K562 (cell line): ENCODE results near the gene C2CD2. TPM values are rescaled to one million over a fixed set of nuclear protein-coding genes. Genes with fewer than 3 reads are reported as not detected.

Experiments
- ATAC-seq: fragments of 200-7000 bp; cut with Tn5 transposase; 3 replicates; pipeline ENCODE4 v1.9.1; 2020; ENCODE audit warnings: moderate library complexity
- BruUV-seq: library from RNA; stranded (reverse); fragments of 400-500 nt; replicated peaks from 2 replicates; lab custom pipeline; 2021; lab: Mats Ljungman, UMichigan
- CTCF ChIA-PET: fragments of 300-600 bp; formaldehyde crosslinking; extraction: SDS; loops from one replicate; lab custom pipeline; 2021; ENCODE audit warnings: low intra/inter-chr PET ratio; lab: Yijun Ruan, JAX
- POLR2A ChIA-PET: fragments of 300-600, 350-650 bp; sonication (Branson Sonifier 250); formaldehyde crosslinking; extraction: SDS; loops from one replicate; lab custom pipeline; 2021; ENCODE audit warnings: antibody characterized with exemption, inconsistent platforms; lab: Yijun Ruan, JAX
- DNase-seq, 4 experiments: peaks; one replicate each; pipeline versions ENCODE4 v3.0.0 to v3.0.0-alpha.2; 2011 to 2018; ENCODE audit warnings: low spot score in 3 of 4, mixed read lengths in 3 of 4; ENCODE audit errors: extremely low read depth in 1 of 4
- FAIRE-seq: peaks from 2 replicates; lab custom pipeline; 2011; peaks lifted over from hg19 to GRCh38; lab: Jason Lieb, UNC
- H2AFZ ChIP-seq: 2 replicates; pipeline ENCODE4 v1.6.0; 2011; ENCODE audit warnings: low read depth, low read length, control low read depth, inconsistent platforms
- H3K27ac ChIP-seq: fragments of 200-600 bp; 3 replicates; pipeline ENCODE4 v1.8.0; 2011; ENCODE audit warnings: low read depth, mild to moderate bottlenecking, control low read depth, inconsistent platforms, low read length, moderate library complexity, mixed read lengths; ENCODE audit errors: extremely low read depth
- H3K27me3 ChIP-seq, 2 experiments: fragments of 300-600 bp in 1 of 2; 2 replicates in 1 of 2; 3 replicates in 1 of 2; pipeline versions ENCODE4 v1.6.0 to v1.8.0; 2011; ENCODE audit warnings: inconsistent platforms in 2 of 2, low read length in 2 of 2, mild to moderate bottlenecking in 1 of 2, mixed read lengths in 1 of 2, moderate library complexity in 1 of 2; ENCODE audit not compliant: control insufficient read depth in 2 of 2, insufficient read depth in 2 of 2
- H3K36me3 ChIP-seq: fragments of 300-600 bp; 3 replicates; pipeline ENCODE4 v1.8.0; 2011; ENCODE audit warnings: mild to moderate bottlenecking, low read length, inconsistent platforms; ENCODE audit not compliant: control insufficient read depth, insufficient read depth
- H3K4me1 ChIP-seq, 2 experiments: fragments of 200-600 bp in 1 of 2; replicated peaks in 1 of 2; 2 replicates in 1 of 2; 3 replicates in 1 of 2; pipeline versions ENCODE4 v1.5.1 to v1.8.0; 2011; ENCODE audit warnings: inconsistent platforms in 2 of 2, low read length in 2 of 2, mild to moderate bottlenecking in 1 of 2, mixed read lengths in 1 of 2, moderate library complexity in 1 of 2; ENCODE audit not compliant: control insufficient read depth in 2 of 2, insufficient read depth in 2 of 2
- H3K4me2 ChIP-seq: 2 replicates; pipeline ENCODE4 v1.6.1; 2011; ENCODE audit warnings: low read length, control low read depth, inconsistent platforms, mixed read lengths; ENCODE audit not compliant: insufficient read depth
- H3K4me3 ChIP-seq: fragments of 200-600 bp; sonication (generic), shearing (Covaris generic); 2 replicates; pipeline ENCODE4 v1.5.1; 2016; ENCODE audit warnings: control low read depth, inconsistent platforms
- H3K79me2 ChIP-seq: fragments of 200-600 bp; 3 replicates; pipeline ENCODE4 v1.8.0; 2011; ENCODE audit warnings: low read length, inconsistent platforms; ENCODE audit not compliant: control insufficient read depth, insufficient read depth
- H3K9ac ChIP-seq, 2 experiments: 2 replicates each; pipeline versions ENCODE4 v1.6.0 to v1.6.1; 2011; ENCODE audit warnings: low read depth in 2 of 2, low read length in 2 of 2, control low read depth in 1 of 2, inconsistent platforms in 1 of 2, mild to moderate bottlenecking in 1 of 2, mixed read lengths in 1 of 2; ENCODE audit not compliant: insufficient read depth in 1 of 2
- H3K9me1 ChIP-seq: one replicate; pipeline ENCODE4 v1.6.0; 2011; ENCODE audit warnings: inconsistent platforms, mild to moderate bottlenecking, low read length, moderate library complexity; ENCODE audit not compliant: control insufficient read depth, insufficient read depth
- H3K9me3 ChIP-seq: replicated peaks from 2 replicates; pipeline ENCODE4 v1.5.1; 2011; ENCODE audit warnings: low read depth, low read length, inconsistent platforms; ENCODE audit not compliant: control insufficient read depth, insufficient read depth
- H4K20me1 ChIP-seq: replicated peaks from 2 replicates; pipeline ENCODE4 v1.6.1; 2011; ENCODE audit warnings: low read length, inconsistent platforms, mixed read lengths; ENCODE audit not compliant: control insufficient read depth, insufficient read depth
- EP300 ChIP-seq: IDR thresholded peaks from 2 replicates; pipeline ENCODE4 v1.6.1; 2012; ENCODE audit warnings: low read length, improper control_type of control experiment
- ETV5 ChIP-seq: sonication (generic); formaldehyde crosslinking; IDR thresholded peaks from 2 replicates; pipeline ENCODE4 v1.4.0; 2020; ENCODE audit warnings: low read depth, mild to moderate bottlenecking, missing genetic modification reagents
- FOSL1 ChIP-seq: fragments of 200-800 bp; sonication (Bioruptor generic); conservative IDR thresholded peaks from 2 replicates; pipeline ENCODE4 v1.6.1; 2016; ENCODE audit warnings: missing genetic modification characterization, missing compliant biosample characterization
- OTX1 ChIP-seq: fragments of 450-650 bp; formaldehyde crosslinking; IDR thresholded peaks from 2 replicates; pipeline ENCODE4 v1.4.0; 2022; ENCODE audit warnings: mild to moderate bottlenecking
- POLR2G ChIP-seq: fragments of 200-400 bp; formaldehyde crosslinking; IDR thresholded peaks from 2 replicates; pipeline ENCODE4 v1.6.1; 2017; ENCODE audit warnings: low read depth, mild to moderate bottlenecking, antibody characterized with exemption, low read length, moderate library complexity
- RBFOX2 ChIP-seq: fragments of 200-400 bp; formaldehyde crosslinking; IDR thresholded peaks from 2 replicates; pipeline ENCODE4 v1.6.1; 2017; ENCODE audit warnings: low read depth, mild to moderate bottlenecking, low read length, moderate library complexity
- SMAD3 ChIP-seq: fragments of 450-650 bp; formaldehyde crosslinking; conservative IDR thresholded peaks from 2 replicates; pipeline ENCODE4 v1.4.0; 2020; ENCODE audit warnings: mild to moderate bottlenecking
- SMAD4 ChIP-seq: fragments of 250-450 bp; sonication (Bioruptor Pico); conservative IDR thresholded peaks from 2 replicates; pipeline ENCODE4 v1.8.0; 2021; ENCODE audit warnings: inconsistent platforms, mild to moderate bottlenecking, moderate library complexity
- TAL1 ChIP-seq: fragments of 450-650 bp; IDR thresholded peaks from 2 replicates; pipeline ENCODE4 v1.6.1; 2016; ENCODE audit warnings: mild to moderate bottlenecking
- ZNF644 ChIP-seq: fragments of 200-800 bp; sonication (Bioruptor generic); IDR thresholded peaks from 2 replicates; pipeline ENCODE4 v1.6.1; 2016; ENCODE audit warnings: low read depth, missing genetic modification characterization, missing compliant biosample characterization
- WGBS: fragments of 100-300 bp; shearing (Covaris generic); methylation state at CpG from one replicate; pipeline ENCODE4 v1.1.6; 2016; ENCODE audit warnings: low coverage, mixed read lengths; ENCODE audit not compliant: insufficient coverage; ENCODE audit errors: missing lambda C conversion rate; 5-methylcytosine and 5-hydroxymethylcytosine counted together
- in situ Hi-C: fragments of 300-500 bp; cut with MboI; formaldehyde crosslinking; loops from 4 replicates; pipeline ENCODE4 v1.15.0; 2018; ENCODE audit warnings: inconsistent platforms, mixed read lengths
- intact Hi-C: fragments of 100-400 bp; cut with micrococcal nuclease; formaldehyde crosslinking; loops from 2 replicates; pipeline ENCODE4 v1.14.2; 2022
- polyA plus RNA-seq, 8 experiments: library from polyadenylated mRNA; depleted of rRNA in 4 of 8; stranded (reverse) in 5 of 8; unstranded in 3 of 8; fragments of >200 nt; fragmentation: Nextera tagmentation in 2 of 8; fragmentation: Illumina TruSeq in 1 of 8; extraction: Ambion mirVana in 2 of 8; extraction: Trizol in 1 of 8; gene quantifications; 2 replicates each; pipeline versions ENCODE4 v1.2.1 to v1.2.3, GENCODE V29; 2011 to 2014; ENCODE audit warnings: inconsistent platforms in 1 of 8, missing spikeins in 1 of 8
- total RNA-seq, 7 experiments: library from RNA; depleted of rRNA in 6 of 7; stranded (reverse); fragments of >200 nt in 6 of 7; fragmentation: Illumina TruSeq in 2 of 7; extraction: Trizol in 2 of 7; gene quantifications; 2 replicates each; pipeline versions ENCODE4 v1.2.1 to v1.2.3, GENCODE V29; 2011 to 2021; ENCODE audit warnings: low replicate concordance in 1 of 7
- TF ChIP-seq, protein P1 (sequence below): fragments of 450-650 bp; IDR thresholded peaks from 2 replicates; pipeline ENCODE4 v1.6.1; 2016
- TF ChIP-seq, protein P2 (sequence below): fragments of 450-650 bp; formaldehyde crosslinking; IDR thresholded peaks from 2 replicates; pipeline ENCODE4 v1.4.0; 2020; ENCODE audit warnings: mild to moderate bottlenecking, moderate library complexity
- TF ChIP-seq, protein P3 (sequence below): fragments of 250-450 bp; sonication (Bioruptor Pico); IDR thresholded peaks from 2 replicates; pipeline ENCODE4 v1.4.0; 2020

The C2CD2 gene
- total and polyA plus RNA-seq, 9 of the 15 experiments (the other 6 are each of a cell fraction or from before 2014, with no cell fraction given), result 1.3 to 21.6 (median 12.1) TPM

DNA sequence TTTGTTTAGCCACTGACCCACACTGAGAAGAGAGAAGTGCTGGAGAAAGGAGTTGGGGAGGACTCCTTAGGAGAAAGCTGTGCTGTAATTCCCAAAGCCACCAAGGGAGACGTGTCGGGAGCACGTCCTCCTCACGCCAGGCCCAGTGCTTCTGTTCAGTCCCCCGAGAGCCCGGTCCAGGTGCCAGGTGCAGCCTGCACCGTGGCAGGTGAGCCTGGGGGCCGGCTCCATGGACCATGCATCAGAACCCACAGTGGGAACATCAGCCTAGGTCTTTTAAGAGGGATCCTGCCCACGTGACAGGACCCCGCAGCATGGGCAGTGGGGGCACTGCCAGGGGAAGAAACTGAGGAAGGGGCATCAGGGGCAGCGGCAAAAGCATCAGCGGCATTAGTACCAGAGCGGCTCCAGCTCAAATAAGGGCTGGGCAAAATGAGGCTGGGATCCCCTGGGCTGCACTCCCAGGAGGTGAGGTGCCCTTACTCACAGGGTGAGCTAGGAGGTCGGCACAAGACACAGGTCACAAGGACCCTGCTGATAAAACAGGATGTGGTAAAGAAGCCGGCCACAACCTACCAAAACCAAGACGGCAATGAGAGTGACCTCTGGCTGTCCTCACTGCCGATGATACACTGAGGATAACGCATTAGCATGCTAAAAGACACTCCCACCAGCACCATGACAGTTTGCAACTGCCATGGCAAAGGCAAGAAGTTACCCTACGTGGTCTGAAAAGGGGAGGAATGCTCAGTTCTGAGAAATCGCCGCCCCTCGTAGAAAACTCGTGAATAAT, 50.1 kb downstream of the C2CD2 start:
- Histone ChIP-seq H3K4me3 (no peak overlapping the region), H3K27me3 (no peaks in the 10 kb centered on the region), H3K27ac (peak overlapping the region; percentile 9; the same call in 1 of the 3 replicates), H3K9me1 (no peaks in the 10 kb centered on the region), H4K20me1 (0 out of 2 replicates have a peak, but pooled peaks cover 2% of the 10 kb centered on the region), H3K79me2 (no peaks in the 10 kb centered on the region), H3K9ac (peak overlapping the region in 1 of 2 experiments; percentile 50; a peak in 2 of 4 replicates), H3K9me3 (no peaks in the 10 kb centered on the region), H3K4me1 (peaks cover 7 to 16% of the 10 kb centered on the region in 2 experiments), H2AFZ (no peak overlapping the region), H3K36me3 (peaks cover 40% of the 10 kb centered on the region; the same call in 2 of the 3 replicates), H3K4me2 (no peak overlapping the region)
- in situ Hi-C loops (no loop called here), intact Hi-C loops (no loop called here)
- WGBS, result 55% methylated on average over 23 of the region's 23 CpGs
- FAIRE-seq, result peak; percentile 71
- ATAC-seq, result peak; percentile 75
- POLR2A ChIA-PET, result interaction anchor here (1.0 to 1.1 kb wide), 3 partner anchors 8 to 63 kb away, joined by 3 to 4 read pairs (median 4); partner anchors contain the start of gene PRDM15
- CTCF ChIA-PET, result no interaction called here
- peak in 1 of 4 experiments; percentile 54 for DNase-seq
- no TSS peak for BruUV-seq
- TF ChIP-seq, protein P1, sequence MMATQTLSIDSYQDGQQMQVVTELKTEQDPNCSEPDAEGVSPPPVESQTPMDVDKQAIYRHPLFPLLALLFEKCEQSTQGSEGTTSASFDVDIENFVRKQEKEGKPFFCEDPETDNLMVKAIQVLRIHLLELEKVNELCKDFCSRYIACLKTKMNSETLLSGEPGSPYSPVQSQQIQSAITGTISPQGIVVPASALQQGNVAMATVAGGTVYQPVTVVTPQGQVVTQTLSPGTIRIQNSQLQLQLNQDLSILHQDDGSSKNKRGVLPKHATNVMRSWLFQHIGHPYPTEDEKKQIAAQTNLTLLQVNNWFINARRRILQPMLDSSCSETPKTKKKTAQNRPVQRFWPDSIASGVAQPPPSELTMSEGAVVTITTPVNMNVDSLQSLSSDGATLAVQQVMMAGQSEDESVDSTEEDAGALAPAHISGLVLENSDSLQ, result 0 out of 2 replicates have a peak, but pooled peaks have one; percentile 7
- TF ChIP-seq ZNF644 (tag) (no peak), RBFOX2 (0 out of 2 replicates have a peak, but pooled peaks have one; percentile 36), FOSL1 (tag) (0 out of 2 replicates have a peak, but pooled peaks have one; percentile 24), TAL1 (no peak), OTX1 (CRISPR knock-in tag) (no peak), ETV5 (CRISPR knock-in tag) (peak; percentile 72; the same call in 1 of the 2 replicates), SMAD4 (CRISPR knock-in tag) (no peak), EP300 (peak; percentile 31; the same call in 1 of the 2 replicates), POLR2G (0 out of 2 replicates have a peak, but pooled peaks have one; percentile 37), SMAD3 (CRISPR knock-in tag) (no peak)
- TF ChIP-seq, protein P2, sequence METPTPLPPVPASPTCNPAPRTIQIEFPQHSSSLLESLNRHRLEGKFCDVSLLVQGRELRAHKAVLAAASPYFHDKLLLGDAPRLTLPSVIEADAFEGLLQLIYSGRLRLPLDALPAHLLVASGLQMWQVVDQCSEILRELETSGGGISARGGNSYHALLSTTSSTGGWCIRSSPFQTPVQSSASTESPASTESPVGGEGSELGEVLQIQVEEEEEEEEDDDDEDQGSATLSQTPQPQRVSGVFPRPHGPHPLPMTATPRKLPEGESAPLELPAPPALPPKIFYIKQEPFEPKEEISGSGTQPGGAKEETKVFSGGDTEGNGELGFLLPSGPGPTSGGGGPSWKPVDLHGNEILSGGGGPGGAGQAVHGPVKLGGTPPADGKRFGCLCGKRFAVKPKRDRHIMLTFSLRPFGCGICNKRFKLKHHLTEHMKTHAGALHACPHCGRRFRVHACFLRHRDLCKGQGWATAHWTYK (CRISPR knock-in tag), result no peak
- TF ChIP-seq, protein P3, sequence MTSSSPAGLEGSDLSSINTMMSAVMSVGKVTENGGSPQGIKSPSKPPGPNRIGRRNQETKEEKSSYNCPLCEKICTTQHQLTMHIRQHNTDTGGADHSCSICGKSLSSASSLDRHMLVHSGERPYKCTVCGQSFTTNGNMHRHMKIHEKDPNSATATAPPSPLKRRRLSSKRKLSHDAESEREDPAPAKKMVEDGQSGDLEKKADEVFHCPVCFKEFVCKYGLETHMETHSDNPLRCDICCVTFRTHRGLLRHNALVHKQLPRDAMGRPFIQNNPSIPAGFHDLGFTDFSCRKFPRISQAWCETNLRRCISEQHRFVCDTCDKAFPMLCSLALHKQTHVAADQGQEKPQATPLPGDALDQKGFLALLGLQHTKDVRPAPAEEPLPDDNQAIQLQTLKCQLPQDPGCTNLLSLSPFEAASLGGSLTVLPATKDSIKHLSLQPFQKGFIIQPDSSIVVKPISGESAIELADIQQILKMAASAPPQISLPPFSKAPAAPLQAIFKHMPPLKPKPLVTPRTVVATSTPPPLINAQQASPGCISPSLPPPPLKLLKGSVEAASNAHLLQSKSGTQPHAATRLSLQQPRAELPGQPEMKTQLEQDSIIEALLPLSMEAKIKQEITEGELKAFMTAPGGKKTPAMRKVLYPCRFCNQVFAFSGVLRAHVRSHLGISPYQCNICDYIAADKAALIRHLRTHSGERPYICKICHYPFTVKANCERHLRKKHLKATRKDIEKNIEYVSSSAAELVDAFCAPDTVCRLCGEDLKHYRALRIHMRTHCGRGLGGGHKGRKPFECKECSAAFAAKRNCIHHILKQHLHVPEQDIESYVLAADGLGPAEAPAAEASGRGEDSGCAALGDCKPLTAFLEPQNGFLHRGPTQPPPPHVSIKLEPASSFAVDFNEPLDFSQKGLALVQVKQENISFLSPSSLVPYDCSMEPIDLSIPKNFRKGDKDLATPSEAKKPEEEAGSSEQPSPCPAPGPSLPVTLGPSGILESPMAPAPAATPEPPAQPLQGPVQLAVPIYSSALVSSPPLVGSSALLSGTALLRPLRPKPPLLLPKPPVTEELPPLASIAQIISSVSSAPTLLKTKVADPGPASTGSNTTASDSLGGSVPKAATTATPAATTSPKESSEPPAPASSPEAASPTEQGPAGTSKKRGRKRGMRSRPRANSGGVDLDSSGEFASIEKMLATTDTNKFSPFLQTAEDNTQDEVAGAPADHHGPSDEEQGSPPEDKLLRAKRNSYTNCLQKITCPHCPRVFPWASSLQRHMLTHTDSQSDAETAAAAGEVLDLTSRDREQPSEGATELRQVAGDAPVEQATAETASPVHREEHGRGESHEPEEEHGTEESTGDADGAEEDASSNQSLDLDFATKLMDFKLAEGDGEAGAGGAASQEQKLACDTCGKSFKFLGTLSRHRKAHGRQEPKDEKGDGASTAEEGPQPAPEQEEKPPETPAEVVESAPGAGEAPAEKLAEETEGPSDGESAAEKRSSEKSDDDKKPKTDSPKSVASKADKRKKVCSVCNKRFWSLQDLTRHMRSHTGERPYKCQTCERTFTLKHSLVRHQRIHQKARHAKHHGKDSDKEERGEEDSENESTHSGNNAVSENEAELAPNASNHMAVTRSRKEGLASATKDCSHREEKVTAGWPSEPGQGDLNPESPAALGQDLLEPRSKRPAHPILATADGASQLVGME (CRISPR knock-in tag), result 0 out of 2 replicates have a peak, but pooled peaks have one; percentile 39
